HCT116 (cell line): ENCODE data around the gene PXMP4. TPM values are rescaled to one million over a fixed set of nuclear protein-coding genes. Genes with fewer than 3 reads are reported as not detected.

ENCODE experiments used
- ATAC-seq: fragments of 200-7000 bp; cut with Tn5 transposase; 2 replicates; pipeline ENCODE4 v1.9.1; 2020; ENCODE audit warnings: mild to moderate bottlenecking, moderate library complexity
- BruUV-seq: library from RNA; stranded (reverse); fragments of 400-500 nt; replicated peaks from 2 replicates; lab custom pipeline; 2021; lab: Mats Ljungman, UMichigan
- CTCF ChIA-PET: fragments of 300-600 bp; sonication (Branson Sonifier 250); formaldehyde crosslinking; loops from one replicate; lab custom pipeline; 2021; ENCODE audit warnings: antibody characterized with exemption; lab: Charles Lee
- POLR2A ChIA-PET: fragments of 300-600, 350-600 bp; sonication (Branson Sonifier 250); formaldehyde crosslinking; loops from one replicate; lab custom pipeline; 2021; ENCODE audit warnings: antibody characterized with exemption; lab: Charles Lee
- RAD21 ChIA-PET, 2 experiments: fragments of 300-600 bp; sonication (Branson Sonifier 250); formaldehyde crosslinking; loops; one replicate each; lab custom pipeline; 2023; ENCODE audit warnings: low total read pairs in 2 of 2; ENCODE audit not compliant: uncharacterized antibody in 2 of 2, unreplicated experiment in 2 of 2, low non-redundant PET in 1 of 2; lab: Charles Lee
- DNase-seq: peaks from one replicate; pipeline ENCODE4 v3.0.0-alpha.2; 2010; ENCODE audit warnings: low read depth, low spot score
- H2AFZ ChIP-seq: fragments of 200-600 bp; shearing (Covaris generic), sonication (generic); 2 replicates; pipeline ENCODE4 v1.6.1; 2017; ENCODE audit warnings: low read depth, mixed run types, mixed read lengths, antibody characterized with exemption, low read length; ENCODE audit not compliant: poor library complexity, severe bottlenecking
- H3K27ac ChIP-seq: 2 replicates; pipeline ENCODE4 v1.5.1; 2012; ENCODE audit warnings: low read depth, low read length
- H3K27me3 ChIP-seq: fragments of 200-600 bp; sonication (generic); 2 replicates; pipeline ENCODE4 v1.6.1; 2016; ENCODE audit warnings: mixed run types, low read length, mixed read lengths; ENCODE audit not compliant: insufficient read depth
- H3K36me3 ChIP-seq, 2 experiments: fragments of 200-500 bp in 1 of 2; fragments of 200-600 bp in 1 of 2; sonication (Bioruptor generic) in 1 of 2; sonication (generic) in 1 of 2; 2 replicates each; pipeline versions ENCODE4 v1.5.1 to v1.6.1; 2014 to 2016; ENCODE audit warnings: low read length in 2 of 2, inconsistent platforms in 1 of 2, mixed read lengths in 1 of 2, mixed run types in 1 of 2; ENCODE audit not compliant: insufficient read depth in 2 of 2, control insufficient read depth in 1 of 2
- H3K4me1 ChIP-seq, 2 experiments: fragments of 200-600 bp in 1 of 2; sonication (generic) in 1 of 2; 2 replicates each; pipeline versions ENCODE4 v1.5.1 to v1.6.1; 2012 to 2017; ENCODE audit warnings: low read length in 2 of 2, inconsistent platforms in 1 of 2, mild to moderate bottlenecking in 1 of 2, mixed read lengths in 1 of 2, mixed run types in 1 of 2, moderate library complexity in 1 of 2; ENCODE audit not compliant: insufficient read depth in 2 of 2, control insufficient read depth in 1 of 2
- H3K4me2 ChIP-seq: fragments of 200-600 bp; sonication (generic); 2 replicates; pipeline ENCODE4 v1.6.1; 2017; ENCODE audit warnings: mixed run types, low read length, mixed read lengths
- H3K4me3 ChIP-seq, 2 experiments: fragments of 200-600 bp in 1 of 2; sonication (generic) in 1 of 2; replicated peaks in 1 of 2; 2 replicates each; pipeline ENCODE4 v1.5.1; 2011 to 2016; ENCODE audit warnings: low read length in 2 of 2, control low read depth in 1 of 2, low read depth in 1 of 2, mild to moderate bottlenecking in 1 of 2, mixed read lengths in 1 of 2, mixed run types in 1 of 2
- H3K79me2 ChIP-seq: fragments of 200-600 bp; sonication (generic); 2 replicates; pipeline ENCODE4 v1.6.1; 2017; ENCODE audit warnings: mild to moderate bottlenecking, mixed run types, low read length, moderate library complexity, mixed read lengths; ENCODE audit not compliant: insufficient read depth
- H3K9ac ChIP-seq: fragments of 200-600 bp; sonication (generic); 2 replicates; pipeline ENCODE4 v1.6.1; 2016; ENCODE audit warnings: low read length, mixed read lengths
- H3K9me2 ChIP-seq: fragments of 200-600 bp; sonication (generic), shearing (Covaris generic); 2 replicates; pipeline ENCODE4 v1.6.1; 2017; ENCODE audit warnings: mixed run types, mild to moderate bottlenecking, moderate library complexity; ENCODE audit not compliant: insufficient read depth
- H3K9me3 ChIP-seq, 2 experiments: fragments of 200-500 bp in 1 of 2; fragments of 200-600 bp in 1 of 2; sonication (Bioruptor generic) in 1 of 2; sonication (generic) in 1 of 2; 2 replicates each; pipeline ENCODE4 v1.6.1; 2014 to 2017; ENCODE audit warnings: low read length in 2 of 2, mixed read lengths in 2 of 2, inconsistent platforms in 1 of 2, low read depth in 1 of 2, mild to moderate bottlenecking in 1 of 2, mixed run types in 1 of 2, moderate library complexity in 1 of 2; ENCODE audit not compliant: control insufficient read depth in 1 of 2, insufficient read depth in 1 of 2
- H4K20me1 ChIP-seq: fragments of 200-600 bp; sonication (generic), shearing (Covaris generic); 2 replicates; pipeline ENCODE4 v1.6.1; 2017; ENCODE audit warnings: mixed run types, mild to moderate bottlenecking, moderate library complexity; ENCODE audit not compliant: insufficient read depth
- ATF3 ChIP-seq: IDR thresholded peaks from 2 replicates; pipeline ENCODE4 v1.6.1; 2012
- CBX3 ChIP-seq: IDR thresholded peaks from 2 replicates; pipeline ENCODE4 v1.6.1; 2012; ENCODE audit warnings: low read depth
- CEBPB ChIP-seq: IDR thresholded peaks from 2 replicates; pipeline ENCODE4 v1.6.1; 2012; ENCODE audit warnings: low read depth
- EGR1 ChIP-seq: IDR thresholded peaks from 2 replicates; pipeline ENCODE4 v1.6.1; 2012; ENCODE audit warnings: low read depth
- ELF1 ChIP-seq: IDR thresholded peaks from 2 replicates; pipeline ENCODE4 v1.6.1; 2012; ENCODE audit warnings: low read depth, borderline replicate concordance
- EZH2 ChIP-seq: fragments of 200-600 bp; sonication (generic); IDR thresholded peaks from 2 replicates; pipeline ENCODE4 v1.6.1; 2017; ENCODE audit warnings: antibody characterized with exemption, mixed run types
- EZH2phosphoT487 ChIP-seq: fragments of 200-600 bp; IDR thresholded peaks from 2 replicates; pipeline ENCODE4 v1.6.1; 2018; ENCODE audit warnings: antibody characterized with exemption, borderline replicate concordance
- FOSL1 ChIP-seq: IDR thresholded peaks from 2 replicates; pipeline ENCODE4 v1.6.1; 2012; ENCODE audit warnings: low read depth
- JUND ChIP-seq: IDR thresholded peaks from 2 replicates; pipeline ENCODE4 v1.6.1; 2012
- POLR2A ChIP-seq: IDR thresholded peaks from 2 replicates; pipeline ENCODE4 v1.7.0; 2011; ENCODE audit warnings: borderline replicate concordance; ENCODE audit not compliant: insufficient read depth, insufficient read length; ENCODE audit errors: extremely low read depth
- POLR2AphosphoS5 ChIP-seq: IDR thresholded peaks from 2 replicates; pipeline ENCODE4 v1.6.1; 2011; ENCODE audit warnings: mild to moderate bottlenecking, low read depth, low read length, moderate library complexity
- RAD21 ChIP-seq: IDR thresholded peaks from 2 replicates; pipeline ENCODE4 v1.6.1; 2012; ENCODE audit warnings: low read depth, mild to moderate bottlenecking
- SIN3A ChIP-seq: IDR thresholded peaks from 2 replicates; pipeline ENCODE4 v1.6.1; 2012; ENCODE audit warnings: low read depth
- SP1 ChIP-seq: IDR thresholded peaks from 2 replicates; pipeline ENCODE4 v1.6.1; 2012; ENCODE audit warnings: low read depth
- TCF7L2 ChIP-seq: IDR thresholded peaks from 2 replicates; pipeline ENCODE4 v1.7.0; 2011; ENCODE audit warnings: borderline replicate concordance, inconsistent platforms; ENCODE audit not compliant: insufficient read depth, insufficient read length; ENCODE audit errors: extremely low read depth
- ZBTB33 ChIP-seq: IDR thresholded peaks from 2 replicates; pipeline ENCODE4 v1.6.1; 2011; ENCODE audit warnings: mild to moderate bottlenecking, low read length, moderate library complexity; ENCODE audit not compliant: insufficient replicate concordance; ENCODE audit errors: extremely low read depth
- ZFX ChIP-seq: fragments of 450-650 bp; IDR thresholded peaks from 2 replicates; pipeline ENCODE4 v1.6.1; 2017
- ZNF274 ChIP-seq: fragments of 200-500 bp; sonication (Bioruptor generic); IDR thresholded peaks from 2 replicates; pipeline ENCODE4 v1.6.1; 2014; ENCODE audit warnings: mild to moderate bottlenecking, low read depth, low read length, inconsistent platforms
- intact Hi-C: fragments of 100-400 bp; cut with micrococcal nuclease; formaldehyde crosslinking; loops from 2 replicates; pipeline ENCODE4 v1.10.0; 2022
- total RNA-seq: library from RNA; stranded (reverse); gene quantifications from one replicate; pipeline ENCODE4 v1.2.1, GENCODE V29; 2021; ENCODE audit not compliant: unreplicated experiment

The PXMP4 gene
- total RNA-seq, 1 experiment from 2014 or later = 9.6 TPM

GRCh38 chr20:33725607-33726264 is 5.6 kb upstream of the PXMP4 start:
- no peak overlapping the region for H3K9ac ChIP-seq
- H3K4me3 ChIP-seq = no peak overlapping the region
- no peak overlapping the region for H3K27ac ChIP-seq
- no peak for TF ChIP-seq TCF7L2
- TF ChIP-seq FOSL1 = no peak
- TF ChIP-seq CEBPB = no peak
- TF ChIP-seq ZFX = no peak
- TF ChIP-seq EGR1 = no peak
- no peak for TF ChIP-seq ZNF274
- TF ChIP-seq POLR2A = no peak
- TF ChIP-seq JUND = no peak
- TF ChIP-seq SIN3A = no peak
- TF ChIP-seq ZBTB33 = no peak
- no peak for TF ChIP-seq RAD21
- no peak for TF ChIP-seq ELF1
- no peak for TF ChIP-seq ATF3
- TF ChIP-seq EZH2phosphoT487 = no peak
- TF ChIP-seq EZH2 = no peak
- no peak for TF ChIP-seq SP1
- no peak for TF ChIP-seq POLR2AphosphoS5
- TF ChIP-seq CBX3 = no peak
- H3K27me3 ChIP-seq = no peaks in the 10 kb centered on the region
- intact Hi-C loops = no loop called here
- no peak overlapping the region for H3K4me2 ChIP-seq
- H3K4me1 ChIP-seq = peaks cover 0 to 4% of the 10 kb centered on the region in 2 experiments; a peak in 1 of 4 replicates
- ChIA-PET CTCF (no interaction called here), RAD21 (no interaction called here), POLR2A (no interaction called here)
- H3K36me3 ChIP-seq = no peaks in the 10 kb centered on the region
- no peaks in the 10 kb centered on the region for H3K9me3 ChIP-seq
- DNase-seq (no peak), ATAC-seq (no peak)
- no peaks in the 10 kb centered on the region for H4K20me1 ChIP-seq
- H3K79me2 ChIP-seq = no peaks in the 10 kb centered on the region
- no TSS peak for BruUV-seq
- H2AFZ ChIP-seq = no peak overlapping the region
- H3K9me2 ChIP-seq = no peaks in the 10 kb centered on the region
